Effector CD8-positive, alpha-beta T cell (primary cell): ENCODE data around the gene TMEM123.

Experiments used
- DNase-seq: peaks from one replicate; lab custom pipeline; 2025; lab: John Stamatoyannopoulos, UW

The TMEM123 gene

GRCh38 chr11:102426000-102426399 lies 26.6 kb downstream of the TMEM123 start:
- DNase-seq: no peak

- DNase-seq: no peak
Observed at GRCh38 chr11:102423936-102424335, 28.6 kb downstream of the TMEM123 start.

GRCh38 chr11:102422817-102423712 lies 29.5 kb downstream of the TMEM123 start:
- no peak for DNase-seq

- DNase-seq: no peak
Observed at GRCh38 chr11:102421261-102421660, 31.3 kb downstream of the TMEM123 start.

- no peak for DNase-seq
Observed at GRCh38 chr11:102420547-102420946, 32.0 kb downstream of the TMEM123 start.

GRCh38 chr11:102419181-102419580 lies 33.4 kb downstream of the TMEM123 start:
- no peak for DNase-seq

GRCh38 chr11:102416976-102417375 lies 35.6 kb downstream of the TMEM123 start:
- DNase-seq: no peak

GRCh38 chr11:102415304-102415916 lies 37.2 kb downstream of the TMEM123 start:
- no peak for DNase-seq

- DNase-seq: no peak
Observed at GRCh38 chr11:102414559-102414958, 38.0 kb downstream of the TMEM123 start.

GRCh38 chr11:102413497-102413896 lies 39.1 kb downstream of the TMEM123 start:
- no peak for DNase-seq

- no peak for DNase-seq
Observed at GRCh38 chr11:102411142-102411541, 41.4 kb downstream of the TMEM123 start.

GRCh38 chr11:102410382-102410784 lies 42.2 kb downstream of the TMEM123 start:
- no peak for DNase-seq

- DNase-seq: no peak
Observed at GRCh38 chr11:102408339-102408738, 44.2 kb downstream of the TMEM123 start.

GRCh38 chr11:102407901-102408300 lies 44.7 kb downstream of the TMEM123 start:
- DNase-seq: no peak

- DNase-seq: no peak
Observed at GRCh38 chr11:102406099-102406498, 46.5 kb downstream of the TMEM123 start.

- no peak for DNase-seq
Observed at GRCh38 chr11:102405501-102405900, 47.1 kb downstream of the TMEM123 start.

GRCh38 chr11:102402548-102402947 lies 50.0 kb downstream of the TMEM123 start:
- no peak for DNase-seq

GRCh38 chr11:102401905-102402304 lies 50.7 kb downstream of the TMEM123 start:
- no peak for DNase-seq

GRCh38 chr11:102400603-102401002 lies 52.0 kb downstream of the TMEM123 start:
- no peak for DNase-seq

- DNase-seq: no peak
Observed at GRCh38 chr11:102399189-102399588, 53.4 kb downstream of the TMEM123 start.

GRCh38 chr11:102398297-102398696 lies 54.3 kb downstream of the TMEM123 start:
- no peak for DNase-seq

- no peak for DNase-seq
Observed at GRCh38 chr11:102396708-102397563, 55.6 kb downstream of the TMEM123 start.
